Uterus (tissue), 2 donors: ENCODE measurements around the gene RALGPS1.

Source experiments
- POLR2A ChIP-seq, 2 donors: fragments of 450-650 bp; IDR thresholded peaks; one replicate each; pipeline ENCODE4 v1.6.1; 2016; ENCODE audit warnings: antibody characterized with exemption in 2 of 2, mild to moderate bottlenecking in 1 of 2, moderate library complexity in 1 of 2
- TF ChIP-seq, protein P1 (sequence below), 4 experiments: fragments of 200-600 bp in 2 of 4; fragments of 450-650 bp in 2 of 4; sonication (generic) in 2 of 4; IDR thresholded peaks; one replicate each; pipeline ENCODE4 v1.5.1; 2016 to 2019; ENCODE audit warnings: antibody characterized with exemption in 4 of 4, mild to moderate bottlenecking in 2 of 4, moderate library complexity in 1 of 4

DNA sequence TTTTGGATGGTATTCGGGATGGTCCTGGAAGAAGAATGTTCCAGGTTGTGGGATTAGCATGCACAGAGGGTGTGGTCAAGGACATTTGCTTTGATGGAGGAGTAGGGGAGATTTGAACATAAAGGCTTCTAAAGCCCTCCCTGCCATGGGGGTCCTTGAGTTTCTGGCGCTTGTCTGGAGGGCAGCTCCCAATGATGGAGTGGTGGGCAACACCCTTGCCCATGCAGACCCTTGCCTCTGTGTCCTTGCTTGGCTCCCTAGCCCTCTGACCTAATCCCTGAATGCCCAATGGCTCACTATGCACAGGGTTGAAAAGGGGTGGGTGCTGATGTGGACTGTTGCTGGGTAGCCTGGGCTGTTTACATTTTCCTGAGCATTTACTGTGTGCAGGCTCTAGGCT, 66.6 kb downstream of the RALGPS1 start:
- TF ChIP-seq, protein P1, sequence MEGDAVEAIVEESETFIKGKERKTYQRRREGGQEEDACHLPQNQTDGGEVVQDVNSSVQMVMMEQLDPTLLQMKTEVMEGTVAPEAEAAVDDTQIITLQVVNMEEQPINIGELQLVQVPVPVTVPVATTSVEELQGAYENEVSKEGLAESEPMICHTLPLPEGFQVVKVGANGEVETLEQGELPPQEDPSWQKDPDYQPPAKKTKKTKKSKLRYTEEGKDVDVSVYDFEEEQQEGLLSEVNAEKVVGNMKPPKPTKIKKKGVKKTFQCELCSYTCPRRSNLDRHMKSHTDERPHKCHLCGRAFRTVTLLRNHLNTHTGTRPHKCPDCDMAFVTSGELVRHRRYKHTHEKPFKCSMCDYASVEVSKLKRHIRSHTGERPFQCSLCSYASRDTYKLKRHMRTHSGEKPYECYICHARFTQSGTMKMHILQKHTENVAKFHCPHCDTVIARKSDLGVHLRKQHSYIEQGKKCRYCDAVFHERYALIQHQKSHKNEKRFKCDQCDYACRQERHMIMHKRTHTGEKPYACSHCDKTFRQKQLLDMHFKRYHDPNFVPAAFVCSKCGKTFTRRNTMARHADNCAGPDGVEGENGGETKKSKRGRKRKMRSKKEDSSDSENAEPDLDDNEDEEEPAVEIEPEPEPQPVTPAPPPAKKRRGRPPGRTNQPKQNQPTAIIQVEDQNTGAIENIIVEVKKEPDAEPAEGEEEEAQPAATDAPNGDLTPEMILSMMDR (IDR thresholded peaks at IDR 0.05) = no peak
- no peak for TF ChIP-seq POLR2A (IDR thresholded peaks at IDR 0.05)
